Esophagus squamous epithelium (tissue), 4 donors: Measurements from ENCODE around the gene LCN10.
"Not testable (repeated sequence)": the region's sequence is repeated elsewhere in the genome, so short reads cannot be mapped to it uniquely, and the experiment has no call there.

Experiments used
- POLR2A ChIP-seq, 4 donors: fragments of 450-650 bp; IDR thresholded peaks; one replicate each; pipeline ENCODE4 v1.6.1; 2017; ENCODE audit warnings: antibody characterized with exemption in 4 of 4, mild to moderate bottlenecking in 4 of 4, moderate library complexity in 3 of 4
- TF ChIP-seq, protein P1 (sequence below), 6 experiments: fragments of 450-650 bp in 4 of 6; fragments of 200-600 bp in 2 of 6; sonication (generic) in 2 of 6; IDR thresholded peaks; one replicate each; pipeline ENCODE4 v1.5.1; 2016 to 2019; ENCODE audit warnings: antibody characterized with exemption in 6 of 6, mild to moderate bottlenecking in 4 of 6, moderate library complexity in 4 of 6

- TF ChIP-seq, protein P1, sequence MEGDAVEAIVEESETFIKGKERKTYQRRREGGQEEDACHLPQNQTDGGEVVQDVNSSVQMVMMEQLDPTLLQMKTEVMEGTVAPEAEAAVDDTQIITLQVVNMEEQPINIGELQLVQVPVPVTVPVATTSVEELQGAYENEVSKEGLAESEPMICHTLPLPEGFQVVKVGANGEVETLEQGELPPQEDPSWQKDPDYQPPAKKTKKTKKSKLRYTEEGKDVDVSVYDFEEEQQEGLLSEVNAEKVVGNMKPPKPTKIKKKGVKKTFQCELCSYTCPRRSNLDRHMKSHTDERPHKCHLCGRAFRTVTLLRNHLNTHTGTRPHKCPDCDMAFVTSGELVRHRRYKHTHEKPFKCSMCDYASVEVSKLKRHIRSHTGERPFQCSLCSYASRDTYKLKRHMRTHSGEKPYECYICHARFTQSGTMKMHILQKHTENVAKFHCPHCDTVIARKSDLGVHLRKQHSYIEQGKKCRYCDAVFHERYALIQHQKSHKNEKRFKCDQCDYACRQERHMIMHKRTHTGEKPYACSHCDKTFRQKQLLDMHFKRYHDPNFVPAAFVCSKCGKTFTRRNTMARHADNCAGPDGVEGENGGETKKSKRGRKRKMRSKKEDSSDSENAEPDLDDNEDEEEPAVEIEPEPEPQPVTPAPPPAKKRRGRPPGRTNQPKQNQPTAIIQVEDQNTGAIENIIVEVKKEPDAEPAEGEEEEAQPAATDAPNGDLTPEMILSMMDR (IDR thresholded peaks at IDR 0.05), result not testable (repeated sequence)
- TF ChIP-seq POLR2A (IDR thresholded peaks at IDR 0.05), result not testable (repeated sequence)
These were observed 38.0 kb downstream of the LCN10 start for GRCh38 chr9:136704741-136705140.
